H1 (cell line): ENCODE data around the gene FAM241A. TPM values are rescaled to one million over a fixed set of nuclear protein-coding genes. Genes with fewer than 3 reads are reported as not detected.
A peak's percentile ranks its signal among the peaks of the same experiment; 100 is the strongest.

Experiments
- CTCF ChIA-PET: fragments of 300-600 bp; sonication (Branson Sonifier 250); formaldehyde crosslinking; loops from one replicate; lab custom pipeline; 2021; ENCODE audit not compliant: partially characterized antibody; lab: Charles Lee
- POLR2A ChIA-PET: fragments of 300-600 bp; sonication (Branson Sonifier 250); formaldehyde crosslinking; loops from one replicate; lab custom pipeline; 2021; ENCODE audit warnings: inconsistent platforms; ENCODE audit not compliant: partially characterized antibody; lab: Charles Lee
- DNase-seq, 2 experiments: peaks; one replicate each; pipeline versions ENCODE4 v3.0.0 to v3.0.0-alpha.2; 2010 to 2022; ENCODE audit warnings: low spot score in 2 of 2, low read depth in 1 of 2, mixed read lengths in 1 of 2
- FAIRE-seq: peaks from 2 replicates; lab custom pipeline; 2011; peaks lifted over from hg19 to GRCh38; lab: Jason Lieb, UNC
- H2AFZ ChIP-seq: 2 replicates; pipeline ENCODE4 v1.8.1; 2012; ENCODE audit warnings: low read length, inconsistent platforms
- H2AK5ac ChIP-seq: 2 replicates; pipeline ENCODE4 v1.6.1; 2013; ENCODE audit warnings: low read depth, low read length
- H2BK120ac ChIP-seq: replicated peaks from 2 replicates; pipeline ENCODE3; 2013; ENCODE audit warnings: low read depth, low read length, inconsistent platforms
- H2BK12ac ChIP-seq: 2 replicates; pipeline ENCODE4 v1.6.1; 2013; ENCODE audit warnings: low read depth, low read length
- H2BK15ac ChIP-seq: 2 replicates; pipeline ENCODE4 v1.6.1; 2013; ENCODE audit warnings: low read length
- H2BK20ac ChIP-seq: 2 replicates; pipeline ENCODE4 v1.6.1; 2013; ENCODE audit warnings: low read length
- H2BK5ac ChIP-seq: 2 replicates; pipeline ENCODE4 v1.6.1; 2013; ENCODE audit warnings: low read depth, low read length
- H3K14ac ChIP-seq: 2 replicates; pipeline ENCODE4 v1.6.1; 2013; ENCODE audit warnings: inconsistent platforms; ENCODE audit not compliant: insufficient read length
- H3K18ac ChIP-seq: 2 replicates; pipeline ENCODE4 v1.6.1; 2013; ENCODE audit warnings: low read length; ENCODE audit errors: extremely low read depth
- H3K23ac ChIP-seq: 2 replicates; pipeline ENCODE4 v1.6.1; 2013; ENCODE audit warnings: inconsistent platforms; ENCODE audit not compliant: insufficient read length
- H3K23me2 ChIP-seq: 2 replicates; pipeline ENCODE4 v1.6.1; 2013; ENCODE audit warnings: low read depth, low read length
- H3K27ac ChIP-seq: 2 replicates; pipeline ENCODE4 v1.6.1; 2011; ENCODE audit warnings: low read depth, low read length, inconsistent platforms
- H3K27me3 ChIP-seq, 4 experiments: replicated peaks in 1 of 4; 1 replicate in 1 of 4; 2 replicates in 3 of 4; pipeline versions ENCODE4 v1.6.1 to v1.8.1; 2011 to 2013; ENCODE audit warnings: low read length in 3 of 4, mild to moderate bottlenecking in 3 of 4, inconsistent platforms in 2 of 4, mixed read lengths in 2 of 4, moderate library complexity in 1 of 4; ENCODE audit not compliant: control insufficient read depth in 3 of 4, insufficient read depth in 3 of 4; ENCODE audit errors: extremely low read depth in 1 of 4
- H3K36me3 ChIP-seq, 4 experiments: 2 replicates each; pipeline versions ENCODE4 v1.6.1 to v1.8.1; 2011 to 2013; ENCODE audit warnings: mild to moderate bottlenecking in 4 of 4, low read length in 3 of 4, moderate library complexity in 2 of 4, control low read depth in 1 of 4, inconsistent platforms in 1 of 4; ENCODE audit not compliant: insufficient read depth in 4 of 4, control insufficient read depth in 2 of 4
- H3K4ac ChIP-seq: replicated peaks from 2 replicates; pipeline ENCODE3; 2013; ENCODE audit warnings: low read length, low read depth, mixed read lengths, inconsistent platforms; ENCODE audit not compliant: insufficient read length
- H3K4me1 ChIP-seq, 4 experiments: replicated peaks in 1 of 4; 1 replicate in 1 of 4; 2 replicates in 3 of 4; pipeline versions ENCODE4 v1.6.1 to v1.8.1; 2011 to 2013; ENCODE audit warnings: low read length in 3 of 4, inconsistent platforms in 2 of 4, mixed read lengths in 1 of 4; ENCODE audit not compliant: insufficient read depth in 4 of 4, control insufficient read depth in 3 of 4
- H3K4me2 ChIP-seq, 2 experiments: 2 replicates each; pipeline versions ENCODE4 v1.6.1 to v1.8.1; 2011 to 2013; ENCODE audit warnings: low read depth in 2 of 2, low read length in 2 of 2, control low read depth in 1 of 2, inconsistent platforms in 1 of 2, mild to moderate bottlenecking in 1 of 2; ENCODE audit not compliant: insufficient read depth in 1 of 2
- H3K4me3 ChIP-seq, 4 experiments: fragments of 200-600, 300-600 bp in 1 of 4; sonication (generic), shearing (Covaris generic), sonication (Bioruptor Twin) in 1 of 4; 2 replicates each; pipeline versions ENCODE4 v1.5.1 to v1.8.1; 2011 to 2016; ENCODE audit warnings: low read length in 4 of 4, low read depth in 3 of 4, control low read depth in 2 of 4, inconsistent platforms in 2 of 4, mild to moderate bottlenecking in 2 of 4, mixed read lengths in 1 of 4, moderate library complexity in 1 of 4; ENCODE audit not compliant: insufficient read depth in 2 of 4; ENCODE audit errors: extremely low read depth in 1 of 4
- H3K56ac ChIP-seq: replicated peaks from 2 replicates; pipeline ENCODE3; 2013; ENCODE audit warnings: low read depth, mild to moderate bottlenecking, mixed read lengths, low read length, inconsistent platforms; ENCODE audit not compliant: insufficient read length
- H3K79me1 ChIP-seq: 2 replicates; pipeline ENCODE4 v1.6.1; 2013; ENCODE audit warnings: low read depth, low read length, control low read depth
- H3K79me2 ChIP-seq, 2 experiments: 2 replicates each; pipeline versions ENCODE4 v1.6.1 to v1.8.1; 2012 to 2013; ENCODE audit warnings: low read length in 2 of 2, mild to moderate bottlenecking in 2 of 2, inconsistent platforms in 1 of 2; ENCODE audit not compliant: insufficient read depth in 2 of 2, control insufficient read depth in 1 of 2
- H3K9ac ChIP-seq, 4 experiments: replicated peaks in 1 of 4; 1 replicate in 1 of 4; 2 replicates in 3 of 4; pipeline versions ENCODE4 v1.6.1 to v1.8.1; 2011 to 2013; ENCODE audit warnings: low read depth in 3 of 4, low read length in 3 of 4, control low read depth in 2 of 4, mild to moderate bottlenecking in 2 of 4, moderate library complexity in 2 of 4, inconsistent platforms in 1 of 4; ENCODE audit errors: extremely low read depth in 1 of 4
- H3K9me3 ChIP-seq, 2 experiments: 2 replicates each; pipeline versions ENCODE4 v1.6.1 to v1.8.1; 2012 to 2013; ENCODE audit warnings: mild to moderate bottlenecking in 2 of 2, moderate library complexity in 2 of 2, control low read depth in 1 of 2, inconsistent platforms in 1 of 2, low read depth in 1 of 2, low read length in 1 of 2, mixed read lengths in 1 of 2; ENCODE audit not compliant: insufficient read depth in 2 of 2
- H4K20me1 ChIP-seq, 2 experiments: replicated peaks in 1 of 2; 2 replicates each; pipeline versions ENCODE3 to v1.8.1; 2011 to 2013; ENCODE audit warnings: inconsistent platforms in 2 of 2, low read length in 2 of 2, mild to moderate bottlenecking in 1 of 2; ENCODE audit not compliant: insufficient read depth in 2 of 2, control insufficient read depth in 1 of 2
- H4K5ac ChIP-seq: 2 replicates; pipeline ENCODE4 v1.6.1; 2013; ENCODE audit warnings: low read length, low read depth, mixed read lengths, inconsistent platforms; ENCODE audit not compliant: insufficient read length
- H4K8ac ChIP-seq: 2 replicates; pipeline ENCODE4 v1.8.0; 2013; ENCODE audit warnings: mild to moderate bottlenecking, moderate library complexity, low read length, inconsistent platforms; ENCODE audit not compliant: insufficient read depth; ENCODE audit errors: extremely low read depth
- H4K91ac ChIP-seq: replicated peaks from 2 replicates; pipeline ENCODE3; 2013; ENCODE audit warnings: low read length, mixed read lengths, inconsistent platforms; ENCODE audit not compliant: insufficient read length
- SP2 ChIP-seq: IDR thresholded peaks from 2 replicates; pipeline ENCODE4 v1.6.1; 2012; ENCODE audit warnings: mild to moderate bottlenecking, low read length, inconsistent platforms
- WGBS, 2 experiments: shearing (Covaris generic) in 1 of 2; methylation state at CpG; one replicate each; pipeline versions ENCODE4 v1.1.6 to v1.1.7; 2013 to 2015; ENCODE audit warnings: low lambda C conversion rate in 2 of 2, mixed read lengths in 2 of 2, inconsistent platforms in 1 of 2, low coverage in 1 of 2, missing lambda C conversion rate in 1 of 2; ENCODE audit not compliant: insufficient replicate concordance in 2 of 2, insufficient coverage in 1 of 2, insufficient read length in 1 of 2; ENCODE audit errors: extremely low coverage in 1 of 2, missing lambda C conversion rate in 1 of 2; 5-methylcytosine and 5-hydroxymethylcytosine counted together
- polyA plus RNA-seq, 7 experiments: library from polyadenylated mRNA; depleted of rRNA in 3 of 7; stranded (reverse) in 5 of 7; unstranded in 2 of 7; fragments of >200 nt in 5 of 7; fragments of 200-250 nt in 2 of 7; gene quantifications; 1 replicate in 5 of 7; 2 replicates in 1 of 7; 4 replicates in 1 of 7; pipeline versions ENCODE4 v1.2.1 to v1.2.3, GENCODE V29; 2011 to 2013; ENCODE audit warnings: missing spikeins in 2 of 7, mixed read lengths in 2 of 7
- total RNA-seq: library from RNA; stranded (reverse); fragmentation: NEBNext Ultra II Directional; extraction: Animal tissue kit (Norgen Biotek cat#: 25700); gene quantifications from 2 replicates; pipeline ENCODE4 v1.2.1, GENCODE V29; 2021

FAM241A gene
- total and polyA plus RNA-seq, 2 of the 8 experiments (the other 6 are each of a cell fraction or from before 2014, with no cell fraction given), result 0.20 to 0.73 TPM

- Histone ChIP-seq H3K4me2 (peak overlapping the region; percentile 30 to 67), H4K20me1 (peaks cover 0 to 1% of the 10 kb centered on the region in 2 experiments), H2AFZ (peak overlapping the region; percentile 99), H3K18ac (no peak overlapping the region), H3K14ac (no peak overlapping the region), H2BK12ac (no peak overlapping the region), H2BK20ac (no peak overlapping the region; the same call in 1 of the 2 replicates), H3K27me3 (peaks cover 0 to 8% (median under 1%) of the 10 kb centered on the region in 4 experiments; a peak in 4 of 7 replicates), H2BK15ac (0 out of 2 replicates have a peak overlapping the region, but pooled peaks have one; percentile 85), H2BK5ac (no peak overlapping the region), H3K27ac (no peak overlapping the region), H4K91ac (peak overlapping the region; percentile 85), H4K8ac (peak overlapping the region; percentile 71; the same call in 1 of the 2 replicates), H3K79me1 (no peaks in the 10 kb centered on the region), H3K4me3 (peak overlapping the region in 2 of 4 experiments; percentile 46 to 91; a peak in 4 of 8 replicates), H2AK5ac (no peak overlapping the region), H3K4ac (no peak overlapping the region), H3K23me2 (peaks cover 7% of the 10 kb centered on the region), H3K36me3 (no peaks in the 10 kb centered on the region), H3K23ac (no peak overlapping the region), H3K79me2 (no peaks in the 10 kb centered on the region), H3K9me3 (no peaks in the 10 kb centered on the region), H2BK120ac (no peak overlapping the region), H4K5ac (no peak overlapping the region), H3K9ac (peak overlapping the region in 1 of 4 experiments; percentile 43; a peak in 1 of 7 replicates), H3K56ac (peak overlapping the region; percentile 16), H3K4me1 (peaks cover 0 to 3% (median 0%) of the 10 kb centered on the region in 4 experiments; a peak in 1 of 7 replicates)
- ChIA-PET POLR2A (no interaction called here), CTCF (interaction anchor here (0.9 kb wide), 1 partner anchor 22 kb away, joined by 4 read pairs; no protein-coding TSS in a partner anchor)
- no peak for TF ChIP-seq SP2
- FAIRE-seq, result no peak
- DNase-seq, result no peak
- WGBS, 2 experiments, result 81 to 100% methylated on average over 5 to 16 of the region's 20 CpGs
Measured at GRCh38 chr4:112144546-112145325, 518 bp upstream of the FAM241A start.
